ENCODE data around the gene PEX12. TPM values are rescaled to one million over a fixed set of nuclear protein-coding genes. Genes with fewer than 3 reads are reported as not detected.

PEX12 gene
- total RNA-seq, 1 donor from 2014 or later, result 5.1 TPM

- DNase-seq (ENCODE audit: low read depth, low spot score), result no peak
- Mint-ChIP-seq H3K36me3 (ENCODE audit: low read depth) (no peaks in the 10 kb centered on the region), H3K27ac (ENCODE audit: unreplicated experiment) (no peak overlapping the region), H3K27me3 (ENCODE audit: low read depth) (peaks cover 84% of the 10 kb centered on the region), H3K4me1 (no peaks in the 10 kb centered on the region), H3K4me3 (no peak overlapping the region), H3K9me3 (no peaks in the 10 kb centered on the region)
- no peak for TF ChIP-seq CTCF (conservative IDR thresholded peaks at IDR 0.05)
These were observed 25.1 kb downstream of the PEX12 start for GRCh38 chr17:35553310-35553709.

GRCh38 chr17:35548978-35549377 is 29.4 kb downstream of the PEX12 start:
- peaks cover 86% of the 10 kb centered on the region for H3K27me3 Mint-ChIP-seq (ENCODE audit: low read depth)

GRCh38 chr17:35548208-35548810 is 30.1 kb downstream of the PEX12 start:
- no peak for TF ChIP-seq CTCF (conservative IDR thresholded peaks at IDR 0.05)
- H3K4me3 Mint-ChIP-seq, result no peak overlapping the region
- H3K27ac Mint-ChIP-seq (ENCODE audit: unreplicated experiment), result no peak overlapping the region
- H3K27me3 Mint-ChIP-seq (ENCODE audit: low read depth), result peaks cover 86% of the 10 kb centered on the region
- H3K4me1 Mint-ChIP-seq, result no peaks in the 10 kb centered on the region
- no peaks in the 10 kb centered on the region for H3K9me3 Mint-ChIP-seq
- no peaks in the 10 kb centered on the region for H3K36me3 Mint-ChIP-seq (ENCODE audit: low read depth)
- DNase-seq (ENCODE audit: low read depth, low spot score), result no peak

More at GRCh38 chr17:35548978-35549377, 29.4 kb downstream of the PEX12 start:
- Mint-ChIP-seq H3K27ac (ENCODE audit: unreplicated experiment) (no peak overlapping the region), H3K9me3 (no peaks in the 10 kb centered on the region), H3K36me3 (ENCODE audit: low read depth) (no peaks in the 10 kb centered on the region), H3K4me3 (no peak overlapping the region), H3K4me1 (no peaks in the 10 kb centered on the region)
- no peak for DNase-seq (ENCODE audit: low read depth, low spot score)
- TF ChIP-seq CTCF (conservative IDR thresholded peaks at IDR 0.05), result no peak

DNA sequence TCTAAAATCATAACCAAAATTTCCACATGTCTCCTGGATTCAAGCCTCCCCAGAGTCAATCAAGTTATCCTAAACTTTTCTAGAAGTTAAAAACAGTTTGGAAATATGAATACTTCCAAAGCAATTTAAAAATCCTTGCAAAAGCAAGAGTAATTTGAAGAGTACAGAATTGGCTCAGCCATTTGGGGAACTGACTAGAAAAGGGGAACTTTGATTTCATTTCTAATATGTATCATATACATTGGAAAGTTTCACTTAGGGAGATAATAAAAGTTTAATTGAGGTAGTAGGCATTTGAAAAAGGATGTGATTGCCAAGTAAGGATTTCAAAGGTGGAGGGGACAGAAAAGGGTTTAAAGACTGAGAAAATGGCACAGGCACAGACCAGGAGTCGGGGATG is 31.9 kb downstream of the PEX12 start:
- no peak overlapping the region for H3K4me3 Mint-ChIP-seq
- no peak for TF ChIP-seq CTCF (conservative IDR thresholded peaks at IDR 0.05)
- H3K27me3 Mint-ChIP-seq (ENCODE audit: low read depth), result peaks cover 76% of the 10 kb centered on the region
- H3K36me3 Mint-ChIP-seq (ENCODE audit: low read depth), result no peaks in the 10 kb centered on the region
- H3K9me3 Mint-ChIP-seq, result no peaks in the 10 kb centered on the region
- DNase-seq (ENCODE audit: low read depth, low spot score), result no peak
- H3K27ac Mint-ChIP-seq (ENCODE audit: unreplicated experiment), result no peak overlapping the region
- H3K4me1 Mint-ChIP-seq, result no peaks in the 10 kb centered on the region

DNA sequence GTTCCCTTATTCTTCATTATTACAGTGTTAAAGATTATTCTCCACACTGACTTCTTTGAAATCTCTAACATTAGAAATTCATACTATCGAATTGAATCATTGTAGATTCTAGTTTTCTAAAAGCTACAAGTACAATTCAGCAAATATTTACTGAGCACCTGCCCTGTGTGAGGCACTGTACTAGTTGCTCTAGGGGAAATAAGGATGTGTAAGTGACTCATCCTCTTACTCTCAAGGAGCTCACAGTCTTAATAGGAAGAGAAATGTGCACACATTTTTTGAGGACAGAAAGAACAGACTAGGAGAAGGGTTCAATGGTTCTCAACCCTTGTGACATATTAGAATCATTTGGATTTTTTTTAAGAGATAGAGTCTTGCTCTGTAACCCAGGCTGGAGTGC is 33.2 kb downstream of the PEX12 start:
- DNase-seq (ENCODE audit: low read depth, low spot score), result no peak
- no peak for TF ChIP-seq CTCF (conservative IDR thresholded peaks at IDR 0.05)
- no peaks in the 10 kb centered on the region for H3K36me3 Mint-ChIP-seq (ENCODE audit: low read depth)
- peaks cover 78% of the 10 kb centered on the region for H3K27me3 Mint-ChIP-seq (ENCODE audit: low read depth)
- H3K4me1 Mint-ChIP-seq, result no peaks in the 10 kb centered on the region
- H3K4me3 Mint-ChIP-seq, result no peak overlapping the region
- no peaks in the 10 kb centered on the region for H3K9me3 Mint-ChIP-seq
- no peak overlapping the region for H3K27ac Mint-ChIP-seq (ENCODE audit: unreplicated experiment)

Measured in neural crest cell (in vitro differentiated cells).